A549 (cell line): Measurements from ENCODE around the gene CADPS2. TPM values are rescaled to one million over a fixed set of nuclear protein-coding genes. Genes with fewer than 3 reads are reported as not detected.
A peak's percentile ranks its signal among the peaks of the same experiment; 100 is the strongest.
"Not testable (repeated sequence)": the region's sequence is repeated elsewhere in the genome, so short reads cannot be mapped to it uniquely, and the experiment has no call there.

Source experiments
- ATAC-seq, 2 experiments: fragments of 200-7000 bp in 1 of 2; fragments of >200 bp in 1 of 2; cut with Nextera tagmentation in 1 of 2; cut with Tn5 transposase in 1 of 2; 3 replicates each; pipeline versions ENCODE4 v1.8.0 to v1.9.1; 2018 to 2020; ENCODE audit warnings: mild to moderate bottlenecking in 1 of 2, moderate library complexity in 1 of 2
- CTCF ChIA-PET: fragments of 300-600 bp; sonication (Branson Sonifier 250); formaldehyde crosslinking; extraction: SDS; loops from one replicate; lab custom pipeline; 2021; ENCODE audit warnings: antibody characterized with exemption, inconsistent platforms; lab: Yijun Ruan, JAX
- POLR2A ChIA-PET: fragments of 350-600 bp; formaldehyde crosslinking; extraction: SDS; loops from one replicate; lab custom pipeline; 2021; ENCODE audit warnings: antibody characterized with exemption, inconsistent platforms; lab: Yijun Ruan, JAX
- DNase-seq, 2 experiments: peaks; one replicate each; pipeline versions ENCODE4 v3.0.0 to v3.0.0-alpha.2; 2011 to 2016; ENCODE audit warnings: low read depth in 1 of 2, low spot score in 1 of 2
- FAIRE-seq: peaks from 2 replicates; lab custom pipeline; 2011; peaks lifted over from hg19 to GRCh38; lab: Jason Lieb, UNC
- H3K27ac ChIP-seq, 2 experiments: fragments of >200 bp; sonication (Bioruptor Twin); formaldehyde crosslinking; 3 replicates each; pipeline ENCODE4 v1.5.1; 2016 to 2017
- H3K4me1 ChIP-seq: fragments of >200 bp; sonication (Bioruptor Twin); formaldehyde crosslinking; 3 replicates; pipeline ENCODE4 v1.6.1; 2016
- H3K4me2 ChIP-seq: fragments of >200 bp; sonication (Bioruptor Twin); formaldehyde crosslinking; 3 replicates; pipeline ENCODE4 v1.6.1; 2016
- H3K4me3 ChIP-seq: fragments of >200 bp; sonication (Bioruptor Twin); formaldehyde crosslinking; 3 replicates; pipeline ENCODE4 v1.5.1; 2016
- H3K9me3 ChIP-seq: fragments of >200 bp; sonication (Bioruptor Twin); formaldehyde crosslinking; 3 replicates; pipeline ENCODE4 v1.6.1; 2016
- BCL3 ChIP-seq: fragments of >200 bp; sonication (Bioruptor Twin); formaldehyde crosslinking; IDR thresholded peaks from 3 replicates; pipeline ENCODE4 v1.6.1; 2016
- CBX8 ChIP-seq: fragments of 200-600 bp; sonication (generic); IDR thresholded peaks from 2 replicates; pipeline ENCODE4 v1.6.1; 2016
- CHD4 ChIP-seq: fragments of 200-600 bp; sonication (generic); IDR thresholded peaks from 2 replicates; pipeline ENCODE4 v1.6.1; 2016; ENCODE audit warnings: antibody characterized with exemption, mild to moderate bottlenecking, borderline replicate concordance
- CTCF ChIP-seq: fragments of >200 bp; sonication (Bioruptor Twin); formaldehyde crosslinking; IDR thresholded peaks from 3 replicates; pipeline ENCODE4 v1.5.1; 2016
- EHF ChIP-seq: fragments of 250-450 bp; sonication (Bioruptor Pico); IDR thresholded peaks from 2 replicates; pipeline ENCODE4 v1.5.0; 2020; ENCODE audit warnings: mild to moderate bottlenecking
- EHMT2 ChIP-seq: fragments of 200-600 bp; sonication (generic); IDR thresholded peaks from 2 replicates; pipeline ENCODE4 v1.6.1; 2016; ENCODE audit warnings: antibody characterized with exemption, low read depth, mild to moderate bottlenecking, moderate library complexity
- EP300 ChIP-seq, 2 experiments: fragments of >200 bp; sonication (Bioruptor Twin); formaldehyde crosslinking; IDR thresholded peaks; 2 replicates in 1 of 2; 3 replicates in 1 of 2; pipeline ENCODE4 v1.6.1; 2016 to 2017
- HES2 ChIP-seq: fragments of >200 bp; sonication (Bioruptor Twin); formaldehyde crosslinking; IDR thresholded peaks from 2 replicates; pipeline ENCODE4 v1.6.1; 2016
- HEYL ChIP-seq: fragments of 250-450 bp; sonication (Bioruptor Pico); IDR thresholded peaks from 2 replicates; pipeline ENCODE4 v1.8.0; 2021; ENCODE audit warnings: mild to moderate bottlenecking, moderate library complexity
- HOXA7 ChIP-seq: fragments of 250-450 bp; sonication (Bioruptor Pico); IDR thresholded peaks from 2 replicates; pipeline ENCODE4 v1.5.0; 2020; ENCODE audit warnings: mild to moderate bottlenecking, moderate library complexity
- JUN ChIP-seq, 2 experiments: fragments of >200 bp; sonication (Bioruptor Twin); formaldehyde crosslinking; IDR thresholded peaks; 2 replicates in 1 of 2; 3 replicates in 1 of 2; pipeline ENCODE4 v1.6.1; 2016 to 2017
- MAZ ChIP-seq: fragments of 150-350 bp; IDR thresholded peaks from 2 replicates; pipeline ENCODE4 v1.6.1; 2014; ENCODE audit warnings: antibody characterized with exemption, low read depth, low read length, borderline replicate concordance
- NR3C1 ChIP-seq: fragments of >200 bp; sonication (Bioruptor Twin); formaldehyde crosslinking; IDR thresholded peaks from 3 replicates; pipeline ENCODE4 v1.6.1; 2017
- RFX5 ChIP-seq: fragments of 450-650 bp; IDR thresholded peaks from 2 replicates; pipeline ENCODE4 v1.7.1; 2014; ENCODE audit warnings: antibody characterized with exemption, mild to moderate bottlenecking, moderate library complexity
- ZC3H11A ChIP-seq: fragments of 450-650 bp; IDR thresholded peaks from 2 replicates; pipeline ENCODE4 v1.6.1; 2014; ENCODE audit warnings: antibody characterized with exemption, mild to moderate bottlenecking
- WGBS: methylation state at CpG from one replicate; pipeline ENCODE4 v1.1.6; 2017; ENCODE audit errors: missing lambda C conversion rate; 5-methylcytosine and 5-hydroxymethylcytosine counted together
- polyA plus RNA-seq, 4 experiments: library from polyadenylated mRNA; depleted of rRNA in 3 of 4; stranded (reverse); fragments of >200 nt; fragmentation: RNase III in 1 of 4; extraction: RNeasy Plus Mini Kit Qiagen cat#74134 plus additional on column Dnase treatment in 1 of 4; gene quantifications; 2 replicates in 3 of 4; 3 replicates in 1 of 4; pipeline ENCODE4 v1.2.3, GENCODE V29; 2011 to 2017
- TF ChIP-seq, protein P1 (sequence below): fragments of 250-450 bp; sonication (Bioruptor Pico); IDR thresholded peaks from 2 replicates; pipeline ENCODE4 v1.5.0; 2020; ENCODE audit warnings: low read depth, mild to moderate bottlenecking, moderate library complexity

The CADPS2 gene
- polyA plus RNA-seq, 2 of the 4 experiments (the other 2 are of a cell fraction) = 0.04 to 0.10 TPM

DNA sequence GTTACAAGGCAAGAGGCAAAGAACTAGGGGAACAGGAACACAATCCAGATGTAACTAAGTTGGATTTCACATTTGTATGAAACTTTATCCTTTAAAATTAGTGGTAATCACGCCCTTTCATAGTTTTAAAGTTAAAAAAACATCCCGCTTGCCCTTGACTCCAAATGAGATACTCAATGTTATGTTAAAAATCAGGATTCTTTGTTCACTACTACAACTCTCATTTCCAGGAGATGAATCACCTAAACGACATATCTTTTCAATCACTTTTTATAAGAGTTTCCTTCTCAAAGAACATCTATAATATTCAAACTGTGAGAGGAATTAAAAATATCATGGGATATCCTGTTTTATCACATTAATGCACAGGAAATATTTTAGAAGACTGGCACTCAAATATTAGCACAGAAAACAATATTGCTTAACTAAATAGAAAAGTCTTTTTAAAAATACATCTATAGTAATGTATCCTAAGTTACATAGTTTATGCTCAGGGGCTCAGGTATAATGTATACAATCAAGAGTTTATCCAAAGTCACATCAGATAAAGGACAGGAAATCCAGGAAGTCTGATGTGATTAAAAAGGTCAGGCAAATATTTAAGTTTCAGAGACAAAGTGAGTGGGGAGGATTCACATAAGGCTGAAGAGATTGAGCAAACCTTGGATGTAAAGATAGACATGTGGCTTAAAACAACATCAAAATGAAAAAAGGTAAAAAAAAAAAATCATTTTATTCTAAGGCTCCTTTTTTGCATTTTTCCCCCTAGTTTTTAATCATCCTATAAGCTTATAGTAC lies 41.9 kb downstream of the CADPS2 start:
- no peak for ATAC-seq
- WGBS = 6% methylated on average over 3 of the region's 3 CpGs
- no peaks in the 10 kb centered on the region for H3K9me3 ChIP-seq
- no peak overlapping the region for H3K27ac ChIP-seq
- ChIA-PET POLR2A (no interaction called here), CTCF (no interaction called here)
- no peak for FAIRE-seq
- H3K4me3 ChIP-seq = no peak overlapping the region
- no peak overlapping the region for H3K4me2 ChIP-seq
- no peaks in the 10 kb centered on the region for H3K4me1 ChIP-seq
- TF ChIP-seq MAZ (no peak), CBX8 (no peak), RFX5 (no peak), HEYL (no peak), EHMT2 (no peak), BCL3 (no peak), CTCF (no peak), CHD4 (no peak)
- DNase-seq = no peak

GRCh38 chr7:122842971-122843370 lies 43.3 kb downstream of the CADPS2 start:
- ChIA-PET CTCF (interaction anchor here (1.0 kb wide), 1 partner anchor 25 kb away, joined by 3 read pairs; no protein-coding TSS in a partner anchor), POLR2A (no interaction called here)
- Histone ChIP-seq H3K4me3 (no peak overlapping the region), H3K9me3 (no peaks in the 10 kb centered on the region), H3K4me1 (no peaks in the 10 kb centered on the region), H3K27ac (no peak overlapping the region), H3K4me2 (no peak overlapping the region)
- no peak for DNase-seq
- WGBS = 2% methylated on average over 1 of the region's 1 CpG
- TF ChIP-seq RFX5 (no peak), JUN (IDR thresholded peaks at IDR 0.05) (no peak), HEYL (no peak), HES2 (no peak), ZC3H11A (no peak), EP300 (IDR thresholded peaks at IDR 0.05) (no peak), CHD4 (no peak), NR3C1 (no peak), HOXA7 (CRISPR knock-in tag) (no peak), EHF (no peak)
- TF ChIP-seq, protein P1, sequence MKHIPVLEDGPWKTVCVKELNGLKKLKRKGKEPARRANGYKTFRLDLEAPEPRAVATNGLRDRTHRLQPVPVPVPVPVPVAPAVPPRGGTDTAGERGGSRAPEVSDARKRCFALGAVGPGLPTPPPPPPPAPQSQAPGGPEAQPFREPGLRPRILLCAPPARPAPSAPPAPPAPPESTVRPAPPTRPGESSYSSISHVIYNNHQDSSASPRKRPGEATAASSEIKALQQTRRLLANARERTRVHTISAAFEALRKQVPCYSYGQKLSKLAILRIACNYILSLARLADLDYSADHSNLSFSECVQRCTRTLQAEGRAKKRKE (CRISPR knock-in tag) = no peak
- no peak for ATAC-seq
- no peak for FAIRE-seq

DNA sequence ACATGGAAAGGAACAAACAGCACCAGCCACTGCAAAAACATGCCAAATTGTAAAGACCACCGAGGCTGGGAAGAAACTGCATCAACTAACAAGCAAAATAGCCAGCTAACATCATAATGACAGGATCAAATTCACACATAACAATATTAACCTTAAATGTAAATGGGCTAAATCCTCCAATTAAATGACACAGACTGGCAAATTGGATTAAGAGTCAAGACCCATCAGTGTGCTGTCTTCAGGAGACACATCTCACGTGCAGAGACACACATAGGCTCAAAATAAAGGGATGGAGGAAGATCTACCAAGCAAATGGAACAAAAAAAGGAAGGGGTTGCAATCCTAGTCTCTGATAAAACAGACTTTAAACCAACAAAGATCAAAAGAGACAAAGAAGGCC lies 50.0 kb downstream of the CADPS2 start:
- ATAC-seq, H3K27ac ChIP-seq, H3K9me3 ChIP-seq, FAIRE-seq, H3K4me1 ChIP-seq, DNase-seq, CTCF ChIA-PET, H3K4me2 ChIP-seq, H3K4me3 ChIP-seq, POLR2A ChIA-PET: not testable (repeated sequence)
- WGBS = 0% methylated on average over 2 of the region's 2 CpGs

DNA sequence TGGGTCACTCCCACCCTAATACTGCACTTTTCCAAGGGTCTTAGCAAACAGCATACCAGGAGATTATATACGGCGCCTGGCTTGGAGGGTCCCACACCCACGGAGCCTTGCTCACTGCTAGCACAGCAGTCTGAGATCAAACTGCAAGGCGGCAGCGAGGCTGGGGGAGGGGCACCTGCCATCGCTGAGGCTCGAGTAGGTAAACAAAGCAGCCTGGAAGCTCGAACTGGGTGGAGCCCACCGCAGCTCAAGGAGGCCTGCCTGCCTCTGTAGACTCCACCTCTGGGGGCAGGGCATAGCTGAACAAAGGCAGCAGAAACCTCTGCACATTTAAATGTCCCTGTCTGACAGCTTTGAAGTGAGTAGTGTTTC lies 51.7 kb downstream of the CADPS2 start:
- Histone ChIP-seq H3K4me2 (peak overlapping the region; percentile 56), H3K4me3 (peak overlapping the region; percentile 19; the same call in 1 of the 3 replicates)
- WGBS = 0% methylated on average over 3 of the region's 9 CpGs
- CTCF ChIA-PET, DNase-seq, ATAC-seq, H3K4me1 ChIP-seq, FAIRE-seq, H3K27ac ChIP-seq, H3K9me3 ChIP-seq, POLR2A ChIA-PET: not testable (repeated sequence)
